ENCODE measurements around the gene WDR27. TPM values are rescaled to one million over a fixed set of nuclear protein-coding genes. Genes with fewer than 3 reads are reported as not detected.

WDR27 gene
- total RNA-seq, 1 donor, result 18.1 TPM

- no peak for DNase-seq (ENCODE audit: low read depth)
- no peak for TF ChIP-seq CTCF (IDR thresholded peaks at IDR 0.05; ENCODE audit: insufficient read depth, low read depth, low read length)
- no peak overlapping the region for H3K4me3 ChIP-seq (ENCODE audit: low read depth, low read length)
These were observed 41.8 kb downstream of the WDR27 start for GRCh38 chr6:169659820-169660610.

GRCh38 chr6:169657284-169657610 is 44.6 kb downstream of the WDR27 start:
- DNase-seq (ENCODE audit: low read depth), result no peak
- no peak for TF ChIP-seq CTCF (IDR thresholded peaks at IDR 0.05; ENCODE audit: insufficient read depth, low read depth, low read length)
- H3K4me3 ChIP-seq (ENCODE audit: low read depth, low read length), result no peak overlapping the region

- no peak for DNase-seq (ENCODE audit: low read depth)
- TF ChIP-seq CTCF (IDR thresholded peaks at IDR 0.05; ENCODE audit: insufficient read depth, low read depth, low read length), result no peak
- H3K4me3 ChIP-seq (ENCODE audit: low read depth, low read length), result no peak overlapping the region
These were observed 45.1 kb downstream of the WDR27 start for GRCh38 chr6:169656546-169657283.

GRCh38 chr6:169654598-169655391 is 47.0 kb downstream of the WDR27 start:
- DNase-seq (ENCODE audit: low read depth), result peak; percentile 79
- TF ChIP-seq CTCF (IDR thresholded peaks at IDR 0.05; ENCODE audit: insufficient read depth, low read depth, low read length), result peak; percentile 38
- peak overlapping the region; percentile 59 for H3K4me3 ChIP-seq (ENCODE audit: low read depth, low read length)

- TF ChIP-seq CTCF (IDR thresholded peaks at IDR 0.05; ENCODE audit: insufficient read depth, low read depth, low read length), result no peak
- no peak overlapping the region for H3K4me3 ChIP-seq (ENCODE audit: low read depth, low read length)
These were observed 48.1 kb downstream of the WDR27 start for GRCh38 chr6:169653691-169654090.

GRCh38 chr6:169652896-169653295 is 48.9 kb downstream of the WDR27 start:
- DNase-seq (ENCODE audit: low read depth), result no peak
- no peak overlapping the region for H3K4me3 ChIP-seq (ENCODE audit: low read depth, low read length)
- TF ChIP-seq CTCF (IDR thresholded peaks at IDR 0.05; ENCODE audit: insufficient read depth, low read depth, low read length), result no peak

More at GRCh38 chr6:169653691-169654090, 48.1 kb downstream of the WDR27 start:
- DNase-seq (ENCODE audit: low read depth), result peak; percentile 5

Data from fibroblast of villous mesenchyme (primary cell).